ENCODE results near the gene LRRC8C.
"Not testable (repeated sequence)": the region's sequence is repeated elsewhere in the genome, so short reads cannot be mapped to it uniquely, and the experiment has no call there.

LRRC8C gene

DNA sequence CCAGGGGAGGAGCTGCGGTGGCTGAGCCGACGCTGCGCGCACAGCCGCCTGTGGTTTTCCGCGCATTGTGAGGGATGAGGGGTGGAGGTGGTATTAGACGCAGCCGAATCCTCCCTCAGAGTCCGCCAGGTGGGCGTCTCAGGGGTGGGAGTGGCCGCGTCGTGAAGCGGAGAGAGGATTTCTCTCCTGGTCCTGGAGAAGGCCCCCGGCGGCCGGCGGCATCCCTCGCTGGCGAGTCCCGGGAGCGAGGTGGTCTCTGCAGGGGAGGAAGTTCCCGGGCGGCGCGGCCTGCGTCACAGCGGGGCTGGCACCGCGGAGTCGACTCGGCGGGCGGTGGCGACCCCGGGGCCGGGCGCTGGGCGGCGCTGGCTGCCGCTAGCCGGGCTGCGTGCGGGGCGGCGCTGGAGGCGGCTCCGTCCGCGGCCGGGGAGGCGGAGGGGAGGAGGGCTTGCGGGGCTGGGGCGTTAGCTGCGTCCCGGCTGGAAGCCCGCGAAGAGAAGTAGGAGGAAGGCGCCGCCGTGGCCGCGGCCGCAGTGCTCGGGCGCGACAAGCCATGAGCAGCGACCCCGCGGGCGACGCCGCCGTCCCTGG, at the start of gene LRRC8C:
Gene LRRC8C (plus strand): TSS at position 464 of the 591 bp plus-strand sequence. CDS start 53,354 bp downstream, outside the sequence.
- peak; percentile 91 for DNase-seq

DNA sequence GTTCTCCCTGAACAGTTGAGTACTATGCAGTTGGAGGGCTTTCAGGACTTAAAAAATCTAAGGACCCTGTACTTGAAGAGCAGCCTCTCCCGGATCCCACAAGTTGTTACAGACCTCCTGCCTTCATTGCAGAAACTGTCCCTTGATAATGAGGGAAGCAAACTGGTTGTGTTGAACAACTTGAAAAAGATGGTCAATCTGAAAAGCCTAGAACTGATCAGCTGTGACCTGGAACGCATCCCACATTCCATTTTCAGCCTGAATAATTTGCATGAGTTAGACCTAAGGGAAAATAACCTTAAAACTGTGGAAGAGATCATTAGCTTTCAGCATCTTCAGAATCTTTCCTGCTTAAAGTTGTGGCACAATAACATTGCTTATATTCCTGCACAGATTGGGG, 48.7 kb upstream of the LRRC8C start:
- no peak for DNase-seq

DNA sequence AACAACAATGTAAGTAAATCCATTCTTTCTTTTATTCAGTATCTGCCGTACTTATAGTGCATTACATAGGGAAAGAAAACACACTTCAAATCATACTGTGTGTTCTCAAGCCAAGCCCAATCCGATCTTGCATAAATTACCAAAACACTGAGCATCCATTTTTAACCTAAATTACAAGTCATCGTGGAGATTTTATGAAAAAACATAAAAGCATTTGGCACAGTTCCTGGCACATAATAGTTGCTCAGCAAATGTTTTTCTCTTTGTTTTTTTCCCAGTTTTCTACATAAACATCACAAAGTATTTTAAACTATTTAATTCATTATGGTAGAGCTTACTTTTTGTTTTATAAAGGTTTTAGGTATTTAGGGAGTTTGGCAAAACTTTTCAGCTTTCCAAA, 48.1 kb upstream of the LRRC8C start:
- DNase-seq = no peak

DNA sequence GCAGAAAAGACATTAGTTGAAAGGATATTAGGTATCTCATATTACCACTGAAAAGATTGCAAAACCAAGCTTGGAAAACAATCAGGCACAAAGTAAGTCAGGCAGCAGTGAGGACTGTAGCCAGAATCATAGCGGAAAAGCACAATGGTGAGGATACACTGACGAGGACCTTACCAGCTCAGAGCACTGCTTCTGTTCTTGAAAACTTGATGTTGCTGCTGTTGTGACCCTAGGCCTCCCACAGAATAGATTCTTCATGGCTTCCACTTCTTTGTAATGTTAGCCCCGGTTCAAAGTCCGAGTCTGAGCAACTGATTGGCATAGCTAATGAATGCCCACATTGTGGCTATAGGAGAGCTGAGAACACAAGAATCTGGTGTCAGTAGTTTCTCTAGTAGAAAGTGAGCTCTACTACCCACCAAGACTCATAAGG, 45.2 kb upstream of the LRRC8C start:
- DNase-seq = no peak

DNA sequence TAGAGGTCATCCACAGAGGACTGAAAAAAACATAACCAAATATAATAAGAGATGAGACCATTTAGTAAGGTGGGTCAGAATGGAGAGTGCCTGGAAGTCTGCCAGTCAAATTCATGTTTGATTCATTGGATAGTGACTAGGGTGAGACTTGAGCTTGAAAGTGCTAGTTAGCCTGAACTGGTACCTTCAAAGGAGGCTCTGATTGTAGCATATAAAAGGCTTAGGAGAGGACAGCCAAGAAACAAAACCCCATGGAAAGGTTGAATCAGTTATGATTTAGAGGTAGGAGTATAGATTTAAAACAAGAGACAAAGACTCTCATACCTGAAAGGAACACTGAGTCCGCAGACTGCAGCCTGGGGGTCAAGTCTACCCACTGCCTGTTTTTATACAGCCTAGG, 44.4 kb upstream of the LRRC8C start:
- DNase-seq = no peak

DNA sequence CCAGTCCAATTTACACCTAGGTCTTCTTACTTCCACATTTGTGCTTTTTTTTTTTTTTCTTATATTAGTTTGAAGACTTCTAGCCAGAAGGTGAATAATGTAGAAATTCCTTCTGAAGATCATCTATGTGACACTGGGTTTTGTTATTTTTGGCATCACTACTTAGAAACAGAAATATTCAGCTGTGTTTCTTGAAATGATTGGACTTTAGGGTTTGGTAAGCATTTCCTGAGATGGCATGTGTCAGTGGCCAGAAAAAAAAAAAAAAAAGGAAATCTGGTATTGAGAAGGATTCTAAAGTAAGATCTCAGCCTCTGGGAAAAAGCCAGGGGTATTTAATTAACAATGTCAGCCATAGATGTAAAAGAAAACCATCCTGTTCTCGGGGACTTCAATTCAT, 43.4 kb upstream of the LRRC8C start:
- DNase-seq = no peak

DNA sequence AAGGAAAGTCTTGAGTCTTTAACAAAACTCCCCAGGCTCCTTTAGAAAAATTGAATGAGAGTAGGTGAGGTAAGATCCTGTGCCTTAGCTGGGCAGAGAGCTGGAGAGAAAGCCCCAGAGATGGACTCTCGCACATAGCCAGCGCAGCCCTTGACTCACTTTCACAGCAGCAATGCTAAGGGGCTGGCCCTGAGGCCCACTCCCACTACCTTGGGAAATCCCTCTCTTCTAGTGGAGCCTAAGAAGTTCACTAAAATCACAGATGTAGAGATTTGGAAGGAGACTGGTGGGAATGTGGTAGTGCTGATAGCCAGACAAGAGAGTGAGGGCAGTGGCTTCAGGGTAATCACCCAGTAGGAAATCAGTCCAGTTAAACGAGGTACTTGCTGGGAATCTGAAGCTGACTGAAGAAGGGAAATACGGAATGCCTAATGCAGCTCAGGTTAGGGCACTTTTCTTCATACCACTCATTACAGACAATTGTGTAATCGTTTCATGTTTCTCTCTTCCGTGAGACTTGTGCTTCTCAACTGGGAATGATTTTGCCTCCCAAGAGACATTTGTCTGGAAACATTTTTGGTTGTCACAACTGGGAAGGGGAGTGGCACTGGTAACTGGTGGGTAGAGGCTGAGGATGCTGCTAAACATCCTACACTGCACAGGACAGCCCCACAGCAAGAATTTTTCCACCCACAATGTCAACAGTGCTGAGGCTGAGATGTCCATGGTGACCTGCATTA, 42.4 kb upstream of the LRRC8C start:
- DNase-seq = no peak

DNA sequence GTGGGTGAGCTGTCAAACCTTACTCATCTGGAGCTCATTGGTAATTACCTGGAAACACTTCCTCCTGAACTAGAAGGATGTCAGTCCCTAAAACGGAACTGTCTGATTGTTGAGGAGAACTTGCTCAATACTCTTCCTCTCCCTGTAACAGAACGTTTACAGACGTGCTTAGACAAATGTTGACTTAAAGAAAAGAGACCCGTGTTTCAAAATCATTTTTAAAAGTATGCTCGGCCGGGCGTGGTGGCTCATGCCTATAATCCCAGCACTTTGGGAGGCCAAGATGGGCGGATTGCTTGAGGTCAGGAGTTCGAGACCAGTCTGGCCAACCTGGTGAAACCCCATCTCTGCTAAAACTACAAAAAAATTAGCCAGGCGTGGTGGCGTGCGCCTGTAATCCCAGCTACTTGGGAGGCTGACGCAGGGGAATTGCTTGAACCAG, 40.0 kb upstream of the LRRC8C start:
- DNase-seq = not testable (repeated sequence)

DNA sequence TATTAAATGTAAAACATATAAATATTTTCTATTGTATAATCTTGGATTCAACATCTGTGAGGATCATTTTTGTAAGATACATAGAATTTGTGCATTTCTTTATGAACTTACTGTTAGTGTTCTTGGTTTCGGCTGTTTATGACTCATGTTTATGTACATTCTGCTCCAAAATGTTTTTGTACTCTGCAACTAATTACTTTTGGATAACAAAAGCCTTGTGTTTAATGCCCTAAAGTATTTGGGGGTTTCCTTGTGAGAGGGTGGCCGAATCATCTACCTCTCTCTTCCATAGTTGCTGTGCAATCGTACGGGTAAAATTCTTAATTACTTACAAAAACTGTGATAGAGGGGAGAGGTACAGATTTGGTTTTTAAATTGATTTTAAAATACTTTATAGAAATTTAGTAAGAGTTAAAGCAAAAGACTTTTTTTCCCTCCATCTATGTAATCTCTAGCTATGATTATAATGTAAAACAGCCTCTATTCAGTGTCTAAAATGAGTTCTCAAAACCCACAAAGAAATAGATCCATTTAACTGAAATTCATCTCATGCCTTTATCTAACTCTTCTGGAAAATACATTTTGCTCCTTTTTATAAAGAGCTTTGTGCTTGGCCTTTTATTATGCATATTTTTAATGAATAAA, 38.7 kb upstream of the LRRC8C start:
- no peak for DNase-seq

DNA sequence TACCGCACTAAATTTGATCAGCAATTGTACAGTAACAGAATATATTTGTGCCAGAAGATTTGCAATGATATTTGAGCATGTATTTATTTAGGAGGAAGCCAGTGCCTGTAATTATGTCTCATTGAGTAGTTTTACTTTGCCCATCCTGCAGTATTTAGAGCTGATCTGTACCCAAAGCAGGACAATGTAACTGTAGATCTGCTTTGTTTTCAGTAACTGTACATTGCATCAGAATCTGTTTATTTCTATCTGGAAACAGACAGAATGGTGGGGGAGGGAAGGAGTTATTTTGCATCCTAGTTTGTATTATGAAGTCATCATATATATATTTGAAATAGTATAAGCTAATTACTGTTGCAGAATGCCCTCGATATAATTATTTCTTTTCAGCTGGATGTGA, 36.2 kb upstream of the LRRC8C start:
- no peak for DNase-seq

DNA sequence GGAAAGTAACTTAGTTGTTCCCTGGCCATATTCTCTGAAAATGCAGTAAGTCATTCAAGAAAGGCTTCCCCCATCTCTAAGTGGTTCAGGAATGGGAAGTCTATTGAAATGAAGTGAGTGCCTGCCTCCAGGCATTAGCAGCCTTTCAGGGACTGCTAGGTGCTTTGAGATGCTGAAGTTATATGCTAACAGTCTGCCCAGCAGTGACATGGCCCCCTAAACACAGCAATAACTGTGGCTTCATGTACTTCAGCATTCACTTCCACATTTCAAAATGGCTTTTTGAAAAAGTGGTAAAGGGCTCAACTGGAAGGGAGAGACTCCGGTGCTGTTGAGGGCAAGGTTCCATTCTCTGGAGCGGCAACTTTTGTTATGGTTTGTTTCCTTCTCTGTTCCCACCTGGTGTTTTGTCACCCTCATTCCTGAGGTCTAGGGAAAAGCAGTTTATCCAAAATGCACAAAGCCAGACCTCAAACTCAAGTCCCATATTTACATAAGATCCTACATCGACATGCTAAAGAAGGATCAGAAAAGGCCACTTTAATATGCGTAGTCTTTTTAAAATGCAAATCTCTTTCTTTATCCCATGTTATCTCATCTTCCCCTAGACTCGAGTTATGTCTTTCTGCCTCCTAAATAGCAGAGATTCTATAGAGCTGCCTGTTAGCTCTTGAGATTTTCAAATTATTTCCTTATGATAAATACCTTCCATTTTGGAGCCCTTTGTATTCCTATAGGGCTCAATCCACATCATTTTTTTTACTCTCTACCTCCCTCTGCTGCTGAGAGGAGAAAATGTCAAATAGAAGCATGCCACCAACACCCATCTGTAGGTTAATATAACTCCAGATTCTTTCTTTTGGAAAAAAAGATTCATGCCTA, 34.2 kb upstream of the LRRC8C start:
- peak; percentile 75 for DNase-seq

DNA sequence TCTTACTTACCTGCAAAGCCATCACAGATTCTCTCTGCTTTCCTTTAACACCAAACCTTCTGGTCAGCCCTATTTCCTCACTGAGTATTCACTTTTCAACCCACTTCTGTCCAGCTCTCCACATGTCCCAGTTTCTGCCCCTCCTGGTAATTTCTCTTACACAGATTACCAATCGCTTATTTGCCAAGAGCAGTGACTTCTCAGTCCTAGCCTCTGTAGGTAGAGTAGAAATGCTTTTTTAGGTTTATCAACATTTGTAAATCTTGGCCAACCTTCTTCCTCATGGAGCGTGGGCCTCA, 33.6 kb upstream of the LRRC8C start:
- DNase-seq = no peak

DNA sequence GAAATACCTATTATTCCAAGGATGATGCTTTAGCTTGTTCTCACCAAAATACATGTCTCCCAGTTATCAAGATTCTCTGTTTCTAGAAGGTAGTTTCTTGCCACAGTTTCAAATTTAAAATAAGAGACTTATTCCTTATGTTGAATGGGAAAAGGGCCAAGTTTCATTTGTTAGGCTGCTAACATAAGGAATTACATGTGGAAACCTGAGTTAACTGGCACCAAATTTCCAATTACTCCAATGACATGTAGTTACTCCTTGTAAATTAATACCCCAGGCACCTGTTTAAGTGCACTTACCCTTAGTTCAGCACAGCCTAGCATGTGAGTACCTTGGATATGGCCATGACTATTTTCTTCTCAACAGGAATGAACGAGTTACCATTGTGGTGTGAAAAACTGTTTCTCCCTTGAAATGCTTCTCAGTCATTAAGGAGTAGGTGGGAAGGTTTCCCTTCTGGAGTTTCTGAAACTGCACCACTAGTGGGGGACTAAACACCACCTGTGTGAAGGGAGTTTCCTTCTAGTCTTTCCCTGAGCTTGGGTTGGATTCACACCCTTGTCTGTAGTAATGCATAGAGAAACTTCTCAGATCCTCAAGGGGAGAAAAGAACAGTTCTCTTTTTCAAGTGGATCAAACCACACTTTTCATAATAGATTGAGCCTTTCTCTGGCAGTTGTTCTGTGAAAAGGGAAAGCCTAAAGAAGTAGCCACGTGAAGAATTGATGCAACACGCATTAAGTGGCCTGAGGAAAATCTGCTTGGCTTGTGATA, 32.3 kb upstream of the LRRC8C start:
- no peak for DNase-seq

DNA sequence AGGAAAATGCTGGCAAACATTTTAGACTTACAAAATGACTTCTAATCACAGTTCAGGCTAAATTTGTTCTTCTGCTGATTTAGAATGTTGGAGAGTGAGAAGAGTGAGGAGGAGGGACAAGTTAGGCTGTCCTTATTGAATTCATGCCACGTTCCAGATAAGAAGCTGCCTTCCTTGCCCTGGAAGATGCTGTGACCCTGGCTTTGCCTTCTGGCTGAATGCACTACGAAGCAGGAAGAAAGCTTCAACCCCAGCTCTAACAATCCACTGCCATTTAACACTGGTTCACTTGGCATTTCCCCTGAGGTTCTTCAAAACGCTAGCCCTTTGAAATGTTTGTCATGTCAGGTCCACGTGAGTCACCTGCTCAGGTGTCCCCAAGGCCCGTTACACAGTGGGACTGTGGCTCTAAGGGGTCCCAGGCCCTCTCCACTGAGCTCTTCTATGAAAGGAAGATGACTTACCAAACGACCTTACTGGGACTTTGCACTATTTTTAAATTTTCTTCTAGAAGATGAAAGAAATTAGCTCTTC, 30.0 kb upstream of the LRRC8C start:
- DNase-seq = no peak

DNA sequence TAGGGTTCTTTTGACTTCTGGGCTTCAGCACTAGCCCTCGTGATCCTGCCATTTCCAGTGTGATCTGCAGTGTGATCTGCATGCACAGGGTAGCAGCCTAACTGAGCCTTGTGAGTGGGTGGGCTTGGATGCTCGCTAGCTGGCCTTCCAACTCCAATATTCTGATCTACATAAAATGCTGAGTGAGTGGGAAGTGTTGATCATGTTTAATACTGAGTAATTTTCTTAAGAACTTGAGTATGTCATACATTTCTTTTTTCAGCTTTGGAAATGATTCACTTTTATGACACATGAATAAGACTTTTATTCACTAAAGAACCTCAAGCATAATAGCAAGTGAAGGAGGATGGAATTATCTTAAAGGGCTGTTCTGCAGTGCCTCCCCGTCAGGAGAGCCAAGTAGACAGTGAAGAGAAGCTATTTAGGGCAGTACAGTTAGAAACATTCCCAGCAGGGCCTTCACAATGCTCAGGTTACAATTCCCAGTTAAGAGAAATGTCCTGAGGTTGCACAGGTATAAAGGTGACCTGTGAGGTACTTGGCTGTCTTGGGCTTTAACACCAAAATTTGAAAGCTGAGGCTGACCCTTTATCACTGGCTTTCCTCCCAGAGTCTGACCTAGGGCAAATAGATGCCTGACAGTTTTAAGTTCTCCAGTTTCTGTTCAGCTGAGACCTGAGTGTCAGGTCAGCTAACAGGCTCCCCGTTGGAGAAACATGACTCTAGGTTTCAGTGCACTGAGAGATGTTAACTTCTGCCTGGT, 29.1 kb upstream of the LRRC8C start:
- DNase-seq = no peak

DNA sequence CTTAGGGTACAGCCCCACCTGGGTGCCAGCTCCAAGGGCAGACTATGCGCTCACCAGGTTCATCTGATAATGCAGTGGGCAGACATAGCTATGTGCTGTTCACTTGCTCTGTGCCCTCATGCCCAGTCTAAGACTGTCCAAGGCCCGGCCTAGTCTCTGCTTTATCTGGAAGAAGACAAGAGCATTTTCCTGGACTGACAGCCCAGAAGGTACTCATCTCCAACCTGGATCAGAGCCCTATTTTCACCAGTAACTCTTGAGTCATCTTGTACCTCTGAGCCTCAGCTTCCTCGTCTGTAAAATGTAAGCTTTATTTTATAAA, 28.5 kb upstream of the LRRC8C start:
- no peak for DNase-seq

DNA sequence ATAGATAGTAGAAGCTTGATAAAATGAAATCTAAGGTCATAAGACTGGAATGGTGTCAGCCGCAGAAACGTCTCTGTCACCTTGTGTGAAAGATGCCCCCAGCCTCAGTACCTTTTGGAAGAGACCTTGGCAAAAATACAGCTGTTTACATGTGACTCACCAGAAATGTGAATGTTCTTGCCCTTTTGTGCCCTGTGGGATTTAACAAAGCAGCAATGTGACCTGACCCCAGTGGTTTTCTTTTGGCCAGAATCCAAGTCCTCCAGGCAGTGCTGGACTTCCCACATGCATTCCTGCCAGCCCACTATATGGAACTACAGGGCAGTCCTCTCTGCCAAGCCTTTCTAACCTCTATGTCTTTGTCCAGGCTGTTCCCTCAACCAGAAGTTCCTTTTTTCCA, 27.2 kb upstream of the LRRC8C start:
- DNase-seq = no peak

DNA sequence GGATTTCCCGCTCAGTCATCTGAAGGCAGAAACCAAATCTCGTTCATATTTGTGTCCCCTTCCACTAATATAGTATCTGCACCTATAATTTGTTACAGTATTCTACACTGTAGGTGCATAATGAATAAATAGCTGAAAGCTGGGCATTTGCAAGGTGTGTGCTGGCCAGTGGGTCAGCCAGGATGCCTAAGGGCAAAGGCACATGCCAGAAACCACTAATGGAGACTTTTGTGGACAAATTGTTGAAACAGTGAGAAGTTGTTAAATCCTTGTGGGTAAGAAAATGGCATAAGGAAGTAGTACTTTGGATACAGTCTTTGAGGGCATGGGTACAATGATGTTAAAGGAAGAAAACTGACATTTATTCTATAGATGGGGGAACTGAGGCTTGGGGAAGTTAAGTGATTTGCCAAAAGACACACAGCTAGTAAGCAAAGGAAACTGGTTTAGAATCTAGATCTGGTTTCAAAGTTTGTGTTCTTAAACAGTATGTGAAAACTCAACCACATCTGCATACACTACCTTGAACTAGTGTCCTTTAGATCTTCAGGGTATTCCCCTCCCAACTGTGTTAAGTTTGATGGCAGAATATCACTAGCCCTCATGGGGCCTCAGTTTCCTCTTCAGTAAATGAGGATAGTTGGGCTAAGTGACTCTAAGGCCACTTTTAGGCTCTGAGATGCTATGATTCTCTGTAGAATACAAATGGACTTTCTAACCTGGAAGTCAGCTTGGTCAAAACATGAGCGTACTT, 26.5 kb upstream of the LRRC8C start:
- no peak for DNase-seq

DNA sequence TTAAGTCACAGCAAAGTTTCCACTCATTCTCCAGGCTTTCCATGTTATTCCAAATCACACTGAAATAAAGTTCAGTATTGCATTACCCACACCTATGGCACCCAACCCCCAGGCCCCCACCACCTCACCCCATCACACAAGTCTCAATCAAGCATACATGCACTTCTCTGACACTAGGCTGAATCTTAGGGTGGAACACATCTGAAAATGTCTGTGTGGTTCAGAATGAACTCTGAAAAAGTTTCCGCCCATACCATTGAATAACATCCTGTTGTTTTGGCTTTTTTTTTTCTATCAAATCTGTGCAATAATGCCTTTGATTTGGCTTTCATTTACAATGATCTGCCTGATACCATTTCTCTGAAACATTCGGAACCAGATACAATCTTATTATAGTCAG, 25.8 kb upstream of the LRRC8C start:
- no peak for DNase-seq

DNA sequence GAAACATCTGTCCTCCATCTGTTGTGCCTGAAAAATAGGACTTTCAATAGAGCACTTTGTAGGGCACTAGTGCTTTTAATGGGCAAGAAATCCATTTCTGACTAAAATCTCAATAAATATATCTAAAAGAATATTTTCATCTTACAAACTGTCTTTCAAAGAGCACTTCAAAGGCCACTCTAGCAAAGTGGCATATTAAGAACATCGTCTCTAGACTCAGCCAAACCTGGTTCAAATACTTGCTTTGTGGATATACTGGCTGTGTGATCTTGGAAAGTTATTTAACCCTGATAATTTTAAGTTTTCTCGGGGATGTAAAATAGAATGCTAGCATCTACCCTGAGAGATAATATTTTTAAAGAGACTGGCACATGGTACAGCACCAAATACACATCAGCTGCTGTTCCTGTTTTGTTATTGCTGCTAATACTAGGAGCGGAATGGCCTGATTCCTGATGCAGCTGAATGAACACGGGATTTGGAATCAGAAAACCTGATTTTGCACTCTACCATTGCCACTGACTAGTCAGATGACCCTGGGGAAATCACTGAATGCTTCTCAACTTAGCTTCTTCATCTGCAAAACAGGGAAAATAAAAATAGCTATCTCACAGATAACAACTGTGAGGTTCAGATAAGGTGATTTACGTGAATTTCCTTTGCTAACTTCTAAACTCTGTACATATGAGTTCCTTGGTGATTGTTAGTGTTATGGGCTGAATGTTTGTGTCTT, 25.2 kb upstream of the LRRC8C start:
- no peak for DNase-seq

Measured in hematopoietic multipotent progenitor cell treated with erythropoietin and hydrocortisone succinate and interleukin-3 and kit ligand, for 4 days (in vitro differentiated cells).